Epithelial cell of esophagus (primary cell): ENCODE results near the gene GPR61.
A peak's percentile ranks its signal among the peaks of the same experiment; 100 is the strongest.

ENCODE experiments used
- DNase-seq: peaks from one replicate; pipeline ENCODE4 v3.0.0; 2010; ENCODE audit warnings: low read depth
- H3K4me3 ChIP-seq: 2 replicates; pipeline ENCODE4 v1.5.1; 2011; ENCODE audit warnings: mild to moderate bottlenecking, low read length, control low read depth
- CTCF ChIP-seq: IDR thresholded peaks from 2 replicates; pipeline ENCODE4 v1.5.1; 2011; ENCODE audit warnings: low read depth, mild to moderate bottlenecking, low read length, control low read depth, inconsistent platforms; ENCODE audit not compliant: insufficient read depth; ENCODE audit errors: missing control alignments

Gene GPR61

GRCh38 chr1:109529881-109530456 is 9.7 kb upstream of the GPR61 start:
- TF ChIP-seq CTCF = no peak
- DNase-seq = no peak
- no peak overlapping the region for H3K4me3 ChIP-seq

- no peak overlapping the region for H3K4me3 ChIP-seq
- TF ChIP-seq CTCF = no peak
- no peak for DNase-seq
These were observed 9.1 kb upstream of the GPR61 start for GRCh38 chr1:109530457-109531087.

- no peak for DNase-seq
- H3K4me3 ChIP-seq = no peak overlapping the region
- no peak for TF ChIP-seq CTCF
These were observed 8.3 kb upstream of the GPR61 start for GRCh38 chr1:109531380-109531779.

GRCh38 chr1:109531826-109532364 is 7.8 kb upstream of the GPR61 start:
- no peak overlapping the region for H3K4me3 ChIP-seq

GRCh38 chr1:109532365-109533136 is 7.1 kb upstream of the GPR61 start:
- peak; percentile 95 for TF ChIP-seq CTCF
- no peak overlapping the region for H3K4me3 ChIP-seq
- peak; percentile 67 for DNase-seq

More at GRCh38 chr1:109531826-109532364, 7.8 kb upstream of the GPR61 start:
- TF ChIP-seq CTCF = no peak
- no peak for DNase-seq

GRCh38 chr1:109534307-109534858 is 5.3 kb upstream of the GPR61 start:
- H3K4me3 ChIP-seq = no peak overlapping the region
- TF ChIP-seq CTCF = no peak
- no peak for DNase-seq
